ENCODE measurements around the gene SUN1.

GRCh38 chr7:840001-840600 is 7.8 kb downstream of the SUN1 start:
- TF ChIP-seq CTCF (IDR thresholded peaks at IDR 0.05; ENCODE audit: low read depth, low read length) = no peak
- TF ChIP-seq POLR2A (IDR thresholded peaks at IDR 0.05; ENCODE audit: extremely low read depth, insufficient read length) = no peak
- no peak for TF ChIP-seq MYC (IDR thresholded peaks at IDR 0.05; ENCODE audit: low read depth, low read length)
- no peak for TF ChIP-seq MAX (IDR thresholded peaks at IDR 0.05; ENCODE audit: low read depth, low read length)

All from NB4 (cell line).